NCI-H526 (cell line): ENCODE results near the gene HDGF.

Experiments used
- DNase-seq, 2 experiments: peaks; one replicate each; lab custom pipeline; 2025; lab: John Stamatoyannopoulos, UW

HDGF gene

DNA sequence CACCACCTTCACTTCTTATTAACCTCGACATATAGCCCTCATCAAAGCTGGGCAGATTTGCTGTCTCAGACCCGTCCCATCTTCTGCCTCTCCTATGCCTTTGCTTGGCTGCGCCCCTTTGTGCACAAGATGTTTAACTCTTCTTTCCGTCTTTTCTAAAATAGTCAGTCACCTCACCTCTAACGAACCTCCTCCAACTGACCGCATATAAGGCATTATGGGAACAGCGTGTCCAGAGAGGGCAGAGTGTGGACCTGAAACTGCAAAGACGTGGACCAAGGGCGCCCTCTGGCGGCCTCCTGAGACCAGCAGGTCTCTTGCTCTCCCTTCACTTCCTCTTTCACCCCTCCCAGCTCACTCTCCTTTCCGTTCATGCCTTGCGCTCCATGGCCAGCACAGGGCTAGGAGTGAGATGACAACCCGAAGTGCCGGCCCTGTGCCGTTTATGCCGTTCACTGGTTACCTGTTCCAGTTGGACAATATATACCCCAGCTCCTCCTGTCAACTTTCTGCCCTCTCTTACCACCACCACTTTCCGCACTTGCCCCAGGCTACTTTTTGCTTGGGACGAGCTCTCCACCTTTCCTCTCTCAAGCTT, 25.7 kb downstream of the HDGF start:
- DNase-seq = peak; percentile 87 to 97

DNA sequence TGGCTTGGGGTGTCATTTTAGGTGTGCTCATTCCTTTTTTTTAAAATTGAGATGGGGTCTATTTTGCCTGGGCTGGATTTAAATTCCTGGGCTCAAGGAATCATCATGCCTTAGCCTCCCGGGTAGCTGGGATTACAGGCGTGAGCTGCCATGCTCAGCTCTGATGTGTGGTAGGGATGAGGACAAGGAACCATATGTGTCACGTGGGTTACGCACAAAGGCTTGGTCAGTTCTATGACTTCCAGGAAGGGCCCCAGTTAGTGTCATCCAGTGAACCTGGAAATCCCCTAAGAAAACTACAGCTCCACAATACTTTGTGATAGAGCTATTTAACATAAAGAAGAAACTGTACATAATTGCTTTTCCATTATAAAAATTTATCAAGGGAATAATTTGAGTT, 29.9 kb downstream of the HDGF start:
- no peak for DNase-seq

DNA sequence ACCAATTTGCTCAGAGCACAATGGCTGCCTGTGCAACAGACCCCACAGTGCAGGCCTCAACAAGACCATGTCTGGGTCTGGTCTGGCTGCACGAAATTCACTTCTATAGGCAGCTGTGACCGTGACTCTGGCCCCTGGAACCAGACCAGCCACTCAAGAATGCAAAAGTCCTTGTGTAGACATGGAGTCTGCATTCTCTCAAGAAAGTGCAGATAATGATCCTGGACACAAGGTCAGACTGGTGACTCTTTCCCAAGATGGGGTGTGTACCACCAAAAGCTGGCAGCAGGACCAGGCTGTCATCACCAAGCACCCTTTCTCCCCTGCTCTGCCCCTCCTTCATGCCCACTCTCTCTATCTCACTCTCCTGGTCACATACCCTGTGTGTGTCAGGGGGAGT, 30.3 kb downstream of the HDGF start:
- DNase-seq = no peak

DNA sequence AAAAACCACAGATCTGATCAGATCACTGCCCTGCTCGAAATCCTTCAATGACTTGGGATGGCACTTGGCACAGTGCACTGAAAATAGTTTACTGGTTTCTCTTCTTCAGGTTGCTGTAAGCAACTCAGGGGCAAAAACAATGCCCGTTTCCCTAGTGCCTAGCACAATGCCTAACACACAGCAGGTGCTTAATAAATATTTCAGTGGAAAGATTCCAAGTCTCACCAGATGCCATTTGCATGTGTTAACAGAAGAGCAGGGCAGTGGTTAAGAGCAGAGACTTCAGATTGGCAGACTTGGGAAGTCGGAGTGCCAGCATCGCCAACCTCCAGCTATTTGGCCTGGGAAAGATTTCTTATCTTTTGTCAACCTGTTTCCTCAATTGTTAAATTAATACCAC, 34.1 kb downstream of the HDGF start:
- DNase-seq = peak; percentile 48 to 59

DNA sequence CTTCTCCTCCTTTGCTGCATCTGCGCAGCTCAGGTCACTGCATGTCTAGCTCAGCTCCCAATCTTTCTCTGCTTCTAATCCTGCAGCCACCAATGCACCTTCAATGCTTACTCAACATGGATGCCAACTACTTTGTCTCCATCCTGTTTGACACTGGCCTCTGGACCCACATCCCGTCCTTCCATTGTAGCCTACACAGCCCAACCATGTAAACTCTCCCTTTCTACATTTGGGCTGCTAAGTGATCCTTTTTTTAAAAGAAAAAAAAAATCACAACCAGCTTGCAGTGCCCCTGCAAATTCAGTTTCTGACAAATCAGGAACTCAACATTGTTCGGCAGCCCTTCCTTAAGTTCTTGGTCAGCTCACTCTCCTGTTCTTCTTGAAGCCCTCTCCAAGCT, 36.6 kb downstream of the HDGF start:
- no peak for DNase-seq

DNA sequence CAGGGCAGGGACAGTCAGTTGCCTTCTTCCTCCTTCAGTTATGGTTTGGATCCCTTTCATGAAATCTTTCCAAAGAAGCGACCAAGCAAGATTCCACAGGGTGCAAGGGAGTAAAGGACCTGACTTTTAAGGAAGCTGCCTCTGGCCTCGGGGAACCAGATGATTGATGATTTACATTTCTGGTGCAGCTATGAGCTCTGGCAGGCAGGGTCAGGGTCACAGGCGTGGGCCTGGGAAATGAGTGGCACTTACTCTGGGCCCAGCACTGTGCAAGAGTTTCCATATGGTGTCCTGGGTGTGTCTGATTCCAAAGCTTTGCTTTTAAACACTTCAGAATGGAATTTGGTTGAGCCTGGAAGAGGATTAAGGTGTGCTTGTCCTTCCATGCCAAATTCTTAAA, 38.8 kb downstream of the HDGF start:
- DNase-seq = no peak

DNA sequence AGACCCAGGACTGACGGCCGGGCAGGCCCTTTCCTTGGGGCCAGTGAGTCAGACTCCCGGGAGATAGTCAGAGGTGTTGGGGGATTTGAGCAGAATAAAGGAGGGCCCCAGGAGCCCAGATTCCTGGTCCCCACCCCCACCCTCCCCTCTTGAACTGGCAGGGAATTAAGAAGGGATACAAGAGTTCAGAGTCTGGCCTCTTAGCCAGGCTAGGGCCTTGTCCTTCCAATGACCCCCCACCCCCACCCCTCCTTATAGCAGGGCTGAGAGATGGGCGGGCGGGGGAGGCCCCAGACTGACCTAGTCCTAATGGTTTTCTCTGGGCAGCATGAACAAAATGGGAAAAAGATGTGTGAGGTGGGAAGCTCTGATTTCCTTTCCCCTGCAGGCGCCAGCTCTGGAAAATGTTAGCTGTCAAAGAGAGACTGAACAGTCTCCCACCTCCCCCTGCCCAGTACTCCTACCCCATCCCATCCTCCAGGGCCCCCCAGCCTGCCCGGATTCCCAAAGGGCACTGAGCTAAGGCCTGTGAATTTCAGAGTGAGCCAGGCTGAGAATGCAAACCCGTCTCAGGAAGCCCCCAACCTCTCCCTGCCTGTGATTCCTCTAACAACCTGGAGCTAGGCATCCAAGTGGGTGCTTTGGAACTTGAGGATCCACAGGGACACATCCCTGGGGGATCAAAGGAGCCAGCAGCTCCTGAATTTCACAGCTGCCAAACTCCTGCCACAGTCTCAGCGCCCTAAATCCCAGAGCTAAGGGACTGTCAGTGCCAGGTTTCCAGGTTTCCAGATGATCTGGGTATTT, 40.3 kb downstream of the HDGF start:
- DNase-seq = no peak

DNA sequence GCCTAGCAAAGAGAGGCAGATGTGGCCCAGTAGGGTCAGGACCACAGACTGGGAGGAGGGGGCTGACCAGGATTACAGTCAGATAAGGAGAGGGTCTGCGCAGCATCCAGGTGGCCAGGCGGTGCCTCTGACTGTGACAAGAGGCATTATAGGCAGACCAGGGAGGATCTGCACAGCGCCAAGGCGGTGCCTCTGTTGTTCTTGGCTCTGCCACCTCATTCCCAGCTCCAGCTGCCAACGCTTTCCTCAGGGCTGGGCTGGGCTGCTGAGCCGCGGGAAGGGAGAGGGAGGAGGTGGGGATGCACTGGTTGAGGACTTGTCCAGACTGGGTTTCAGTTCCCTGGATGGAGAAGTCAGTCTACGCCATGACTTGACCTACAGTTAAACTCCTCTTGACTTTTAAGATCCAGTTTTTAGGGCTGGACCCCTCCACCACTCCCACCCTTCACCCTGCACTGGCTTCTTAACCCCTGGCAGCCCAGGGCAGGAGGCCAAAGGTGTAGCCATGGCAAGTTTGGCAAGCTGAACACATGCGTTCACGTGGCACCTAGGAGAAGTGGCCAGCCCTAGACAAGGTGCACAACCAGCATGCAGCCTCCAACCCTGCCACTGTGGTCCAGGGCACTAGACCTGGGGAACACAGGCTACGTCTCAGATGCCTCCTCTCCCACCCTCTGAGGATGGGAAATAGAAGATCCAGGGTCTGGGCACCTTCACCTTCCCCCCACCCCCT, 41.6 kb downstream of the HDGF start:
- DNase-seq = peak in 1 of 2 experiments; percentile 43

DNA sequence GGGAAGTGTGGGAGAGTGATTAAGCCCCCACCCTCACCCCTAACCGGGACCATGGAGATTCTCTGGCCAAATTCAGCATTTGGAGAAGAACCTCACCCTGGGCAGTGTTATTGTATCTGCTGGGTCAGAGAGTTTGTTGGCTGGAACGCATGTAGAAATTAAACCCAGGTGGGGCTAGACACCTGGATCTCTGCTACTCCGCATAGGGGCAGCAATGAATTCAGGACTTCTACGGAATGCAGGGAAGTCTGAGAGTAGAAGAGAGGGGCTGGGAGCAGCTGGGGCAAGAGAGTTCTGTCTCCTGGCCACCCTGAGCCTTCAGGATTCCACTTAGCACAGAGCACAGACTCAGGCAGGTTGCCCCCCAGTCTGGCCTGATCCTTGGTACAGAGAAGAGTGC, 42.4 kb downstream of the HDGF start:
- no peak for DNase-seq

DNA sequence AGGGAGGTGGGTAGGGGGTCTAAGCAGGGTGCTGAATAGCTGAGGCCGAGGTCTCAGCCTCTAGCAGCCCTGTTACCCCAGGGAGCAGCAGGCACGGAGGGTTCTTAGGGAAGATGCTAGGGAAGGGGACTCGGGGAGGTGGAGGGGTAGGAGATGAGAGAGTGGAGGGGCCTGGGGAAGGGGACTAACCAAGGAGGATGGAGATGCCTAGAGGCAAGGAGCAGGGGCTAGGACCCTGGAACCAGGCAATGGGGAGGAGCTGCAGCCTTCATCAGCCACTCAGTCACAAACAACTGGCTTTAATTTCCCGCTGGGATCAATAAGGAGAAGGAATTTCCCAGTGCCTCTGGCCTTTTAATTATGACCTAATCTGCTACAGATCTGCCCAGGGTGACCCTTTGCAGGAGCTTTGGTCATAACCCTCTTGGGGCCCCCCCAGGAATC, 43.2 kb downstream of the HDGF start:
- no peak for DNase-seq

DNA sequence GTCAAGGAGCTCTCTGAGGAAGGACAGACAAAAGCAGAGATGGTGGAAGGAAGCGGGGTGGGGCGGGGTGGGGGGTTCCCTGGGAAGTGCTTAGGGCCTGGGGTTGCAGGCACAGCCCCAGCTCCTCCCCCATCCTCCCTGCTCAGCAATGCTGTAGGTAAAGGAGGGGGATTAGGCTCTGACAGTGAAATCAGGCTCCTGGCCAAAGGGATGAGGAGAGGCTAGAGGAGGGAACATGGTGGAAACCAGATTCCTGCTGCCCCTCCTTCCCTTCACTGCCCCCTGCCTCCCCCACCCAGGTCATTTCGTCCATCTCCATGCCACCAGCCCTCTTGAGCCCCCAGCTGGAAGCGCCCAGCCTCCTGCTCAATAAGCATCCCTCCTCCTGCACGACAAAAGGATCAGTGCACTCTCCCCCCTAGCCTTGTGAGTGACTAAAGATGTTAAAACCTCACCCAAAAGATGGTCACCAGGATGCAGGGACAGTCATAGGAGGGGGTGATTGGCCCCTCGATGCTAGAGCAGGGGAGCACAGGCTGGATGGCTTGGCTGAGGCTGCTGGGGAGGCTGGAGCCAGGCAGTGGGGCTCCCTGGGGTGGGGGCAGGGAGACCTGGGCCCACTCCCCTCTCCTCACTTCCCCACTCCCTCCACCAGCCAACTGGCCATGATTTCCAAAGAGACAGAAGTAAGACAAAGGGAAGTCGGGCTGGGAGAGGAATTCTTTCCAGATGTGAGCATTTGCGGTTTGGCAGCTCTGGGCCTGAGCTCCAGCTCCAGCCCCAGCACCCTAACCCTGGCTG, 43.9 kb downstream of the HDGF start:
- DNase-seq = no peak

DNA sequence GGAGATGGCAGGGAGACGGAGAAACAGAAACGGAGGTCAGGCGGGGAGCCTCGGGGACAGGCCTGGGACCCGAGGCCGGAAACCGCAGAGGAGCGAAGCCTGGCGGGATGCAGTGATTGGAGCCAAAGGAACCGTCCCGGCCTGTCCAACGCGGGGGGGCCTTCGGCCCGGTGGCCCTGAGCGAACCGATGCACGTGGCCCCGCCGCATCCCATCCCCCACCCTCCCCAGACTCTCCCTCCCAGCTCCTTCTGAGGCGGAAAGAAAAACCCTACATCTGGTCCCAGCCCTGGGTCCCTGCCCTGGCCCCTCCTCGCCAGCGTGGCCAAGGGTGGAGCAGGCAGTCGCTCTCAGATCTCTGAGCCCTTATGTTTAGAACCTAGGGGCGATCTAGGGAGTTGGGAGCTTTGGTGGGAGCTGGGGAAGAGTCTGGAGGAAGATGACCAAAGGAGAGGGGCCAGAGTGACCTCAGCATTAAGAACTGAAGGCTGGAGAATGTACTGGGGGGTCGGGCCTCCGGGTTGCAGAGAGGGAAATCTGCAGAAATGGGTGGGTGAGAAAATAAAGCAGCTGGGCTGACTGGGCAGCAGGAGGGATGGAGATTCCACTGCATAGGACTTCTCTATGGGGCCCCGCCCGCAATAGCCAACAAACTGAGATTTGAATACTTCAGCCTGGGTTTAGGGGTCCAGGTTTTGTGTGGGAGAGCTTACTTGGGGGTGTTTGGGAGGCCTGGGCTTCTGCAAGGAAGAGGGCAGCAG, 44.6 kb downstream of the HDGF start:
- peak in 1 of 2 experiments; percentile 70 for DNase-seq

DNA sequence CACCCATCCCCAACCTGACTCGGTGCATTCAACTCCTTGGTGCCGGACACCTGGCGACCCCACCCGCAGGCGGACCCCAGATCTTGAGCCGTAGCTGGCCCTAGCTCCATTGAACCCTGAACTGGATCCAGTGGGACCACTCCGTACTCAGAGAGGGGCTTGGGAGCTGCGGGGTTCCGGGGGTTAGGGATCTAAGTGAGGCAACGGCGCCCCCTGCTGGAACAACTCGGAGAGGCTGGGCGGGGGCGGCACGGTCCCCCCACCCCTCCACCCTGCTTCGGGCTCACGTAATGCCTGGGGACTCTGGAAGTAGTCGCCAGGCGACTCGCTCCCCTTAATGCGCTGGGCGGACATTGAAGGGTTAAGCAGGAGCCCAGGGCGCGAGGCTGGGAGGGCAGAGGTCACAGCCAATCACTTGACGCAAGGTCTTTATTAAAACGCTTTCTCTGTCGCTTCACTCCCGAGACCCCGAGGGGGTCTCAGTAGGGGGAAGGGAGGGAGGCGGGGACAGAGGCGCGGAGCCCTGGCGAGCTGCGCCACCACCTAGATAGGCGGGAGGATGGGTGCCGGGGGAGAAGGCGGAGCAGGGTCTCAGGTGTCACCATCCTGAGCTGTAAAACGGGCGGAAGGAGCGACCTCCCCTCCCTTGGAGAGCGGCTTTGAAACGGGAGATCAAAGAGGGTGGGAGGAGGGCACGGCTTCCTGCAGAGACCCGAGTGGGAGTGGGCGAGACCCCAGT, 45.4 kb downstream of the HDGF start:
- peak; percentile 74 to 92 for DNase-seq

DNA sequence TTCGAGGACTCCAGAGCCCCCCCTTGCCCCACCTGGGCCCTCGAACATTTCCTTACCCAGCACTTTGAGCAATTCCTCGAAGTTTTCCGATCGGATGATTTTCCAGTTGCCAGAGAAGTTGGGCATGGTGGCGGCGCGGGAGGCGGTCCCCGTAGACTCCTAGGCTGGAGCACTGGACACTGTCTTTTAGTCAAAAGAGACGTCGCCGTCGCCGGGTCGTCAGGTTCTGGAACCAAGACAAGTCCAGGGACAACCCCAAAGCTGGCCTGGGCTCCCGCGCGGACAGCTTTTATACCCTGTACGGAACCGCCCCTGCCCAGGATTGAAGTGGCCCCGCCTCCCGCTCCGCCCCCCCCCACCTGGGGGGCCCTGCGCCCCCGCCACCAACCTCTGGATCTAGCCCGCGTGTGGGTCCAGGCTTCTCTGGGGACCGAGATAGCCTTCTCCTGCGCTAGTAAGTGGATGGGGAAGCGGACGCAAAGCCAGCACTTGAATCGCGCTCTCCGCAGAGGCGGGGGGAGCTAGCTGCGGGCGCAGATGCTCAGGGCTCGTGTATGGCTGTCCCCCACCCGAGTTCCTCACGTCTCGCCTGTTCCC, 46.1 kb downstream of the HDGF start, which contains the start of gene CRABP2:
Gene CRABP2 (minus strand): TSS at position 263 of the 597 bp plus-strand sequence. CDS start 137 bp downstream, at position 126.
- peak; percentile 73 to 86 for DNase-seq

DNA sequence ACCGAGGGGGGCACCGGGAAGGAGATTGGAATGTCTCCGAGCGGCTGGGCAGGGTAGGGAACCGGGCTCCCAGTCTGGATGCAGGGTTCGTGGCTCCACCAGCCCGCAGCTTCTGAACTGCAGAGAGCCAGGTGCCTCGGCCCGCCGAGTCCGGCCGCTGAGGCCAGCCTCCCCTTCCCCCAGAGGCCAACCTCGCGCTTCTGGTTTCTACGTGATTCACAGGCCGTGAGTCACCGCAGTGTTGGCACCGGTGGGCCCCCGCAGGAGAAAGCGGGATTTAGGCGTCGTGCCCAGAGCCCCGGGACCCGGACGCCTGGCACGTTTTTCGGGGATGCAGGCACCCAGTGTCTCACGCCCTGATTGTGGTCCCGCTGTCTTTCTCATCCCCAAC, 46.5 kb downstream of the HDGF start:
- DNase-seq = peak in 1 of 2 experiments; percentile 65

DNA sequence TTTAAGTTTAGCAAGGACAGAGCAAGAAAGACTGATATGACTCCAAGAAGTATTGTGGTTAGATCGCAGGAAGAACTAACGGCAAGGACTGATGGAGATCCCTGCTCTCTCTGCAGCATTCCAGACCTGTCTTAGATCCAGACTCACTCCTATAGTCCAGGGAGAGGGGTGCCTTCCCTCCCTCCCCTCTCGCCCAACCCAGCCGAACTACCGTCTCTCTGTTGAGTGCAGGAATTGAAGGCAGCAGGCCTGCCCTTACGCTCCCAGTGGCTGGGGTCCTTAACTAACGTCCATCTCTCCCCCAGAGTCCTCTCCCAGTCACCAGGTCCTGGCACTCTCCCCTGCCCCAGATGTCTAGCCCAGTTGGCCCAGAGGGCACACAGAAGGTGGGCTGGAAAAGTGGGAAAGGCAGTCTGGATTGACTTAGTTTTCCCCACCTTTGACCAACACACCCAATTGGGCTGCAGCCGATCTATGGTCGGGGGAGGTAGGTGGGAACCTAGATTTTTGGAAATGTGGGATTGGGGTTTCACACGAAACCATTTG, 47.2 kb downstream of the HDGF start:
- no peak for DNase-seq

DNA sequence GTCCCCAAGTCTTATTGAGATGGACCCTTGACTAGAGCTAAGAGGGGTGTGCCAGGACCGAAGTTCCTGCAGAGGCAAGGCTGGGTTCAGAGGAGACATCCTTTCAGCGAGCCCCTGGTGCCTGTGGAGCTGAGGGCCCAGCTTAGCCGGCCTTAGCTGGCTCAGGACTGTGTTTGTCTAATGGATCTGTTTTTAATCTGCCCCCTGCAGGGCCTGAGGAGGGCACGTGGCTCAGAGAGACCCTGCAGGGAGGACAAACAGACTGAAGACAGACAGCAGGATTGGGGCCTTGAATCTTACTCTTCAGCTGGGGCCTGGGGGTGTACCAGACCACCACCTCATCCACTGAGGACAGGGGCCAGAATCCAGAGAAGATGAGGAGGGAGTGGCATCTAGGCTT, 47.7 kb downstream of the HDGF start:
- DNase-seq = no peak

DNA sequence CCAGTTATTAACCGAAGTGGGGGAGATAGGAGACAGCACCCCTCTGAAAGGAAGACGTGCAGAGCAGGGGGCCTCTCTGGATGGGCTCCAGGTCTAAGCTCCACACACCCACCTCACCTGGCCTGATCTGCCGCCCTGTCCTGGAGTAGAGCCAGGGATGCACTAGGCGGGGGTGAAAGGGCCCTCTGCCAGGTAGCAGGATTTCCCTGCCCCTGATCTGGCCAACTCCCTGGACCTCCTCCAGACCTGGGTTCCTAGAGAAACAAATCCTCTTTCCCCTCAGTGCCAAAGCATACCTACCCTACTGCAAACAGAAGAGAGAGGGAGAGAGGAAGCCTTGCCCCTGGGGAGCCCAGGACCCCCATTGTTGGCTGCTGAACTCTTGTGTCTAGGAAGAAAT, 48.1 kb downstream of the HDGF start:
- no peak for DNase-seq

DNA sequence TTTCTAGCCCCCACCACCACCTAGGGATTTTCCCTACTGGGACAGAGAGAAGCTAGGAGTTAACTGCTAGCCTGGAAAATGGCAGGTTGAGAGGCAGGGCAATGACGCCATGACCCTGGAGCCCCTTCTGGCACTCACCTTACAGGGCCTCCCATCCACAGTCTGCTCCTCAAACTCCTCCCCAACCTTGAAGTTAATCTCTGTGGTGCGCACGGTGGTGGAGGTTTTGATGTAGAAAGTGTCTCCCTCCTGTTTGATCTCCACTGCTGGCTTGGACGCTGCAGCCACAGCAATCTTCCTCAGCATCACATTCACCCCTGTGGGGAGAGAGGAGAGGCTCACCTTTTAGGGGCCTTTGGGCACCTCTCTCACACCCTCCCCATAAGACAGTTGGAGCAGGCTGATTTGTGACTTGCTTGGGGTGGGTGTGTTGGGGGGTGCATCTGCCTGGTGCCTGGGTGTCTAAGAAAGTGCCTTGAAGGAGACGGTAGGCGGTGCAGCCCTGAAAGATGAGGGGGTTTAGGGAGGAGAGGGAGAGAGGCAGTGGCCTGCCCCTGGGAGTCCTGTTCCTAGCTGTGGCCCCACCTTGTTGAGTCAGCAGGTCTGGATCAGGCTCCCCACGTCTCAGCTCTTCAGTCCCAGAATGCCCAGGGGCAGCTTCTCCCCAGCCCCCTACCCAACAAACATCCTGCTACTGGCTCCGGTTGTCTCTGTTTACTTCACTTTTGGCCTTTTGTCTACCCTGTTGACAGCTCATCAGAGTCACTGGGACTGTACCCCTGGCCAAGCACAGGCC, 50.5 kb downstream of the HDGF start:
- no peak for DNase-seq
